GM19240 (cell line): ENCODE results near the gene GLIS2.

ENCODE experiments used
- DNase-seq: peaks from one replicate; pipeline ENCODE4 v3.0.0; 2011; ENCODE audit warnings: low spot score; ENCODE audit not compliant: insufficient read length

GLIS2 gene

DNA sequence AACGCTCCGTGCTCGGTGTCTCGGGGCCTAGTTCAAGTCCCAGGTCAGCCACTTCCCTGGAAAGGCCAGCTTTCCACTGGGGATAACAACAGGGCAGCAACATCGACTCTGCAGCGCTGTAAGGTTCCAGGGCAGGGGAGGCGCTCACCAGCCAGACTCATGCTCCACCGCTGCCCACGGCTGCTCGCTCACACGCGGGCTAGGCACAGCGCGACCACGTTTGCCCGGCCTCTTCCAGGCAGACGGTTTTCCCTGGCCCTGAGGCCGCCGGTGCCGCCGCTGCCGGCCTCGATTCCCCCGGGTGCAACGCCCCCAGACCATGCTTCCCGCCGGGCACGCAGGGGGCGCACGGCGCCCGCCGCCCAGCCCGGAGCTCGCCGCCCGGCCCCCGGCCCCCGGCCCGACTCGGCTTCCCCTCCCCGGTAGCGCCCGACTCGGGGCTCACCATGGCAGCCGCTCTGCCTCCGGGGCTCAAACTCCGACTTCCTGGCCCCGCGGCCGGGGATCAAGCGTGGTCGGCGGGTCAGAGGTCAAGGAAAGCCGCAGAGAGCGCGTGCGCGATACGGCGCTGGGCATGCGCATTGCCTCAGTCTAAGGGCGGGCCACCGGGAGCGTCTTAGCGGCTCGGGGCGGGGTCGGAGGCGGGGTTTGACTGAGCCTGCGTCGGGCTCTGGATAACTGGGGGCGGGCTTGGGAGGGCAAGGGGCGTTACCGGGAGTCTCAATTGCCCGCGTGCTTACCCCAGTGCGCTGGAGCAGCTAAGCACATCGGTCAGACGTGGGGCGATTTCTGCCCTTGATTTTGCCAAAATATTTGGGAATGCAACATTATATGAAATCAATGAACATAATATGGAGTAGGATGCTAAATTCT is 35.2 kb downstream of the GLIS2 start, which contains the start of gene PAM16:
TSS of gene PAM16 (minus strand) at position 535 of the 873 bp plus-strand sequence. CDS start at position 448, 87 bp downstream.
- DNase-seq: peak; percentile 97

DNA sequence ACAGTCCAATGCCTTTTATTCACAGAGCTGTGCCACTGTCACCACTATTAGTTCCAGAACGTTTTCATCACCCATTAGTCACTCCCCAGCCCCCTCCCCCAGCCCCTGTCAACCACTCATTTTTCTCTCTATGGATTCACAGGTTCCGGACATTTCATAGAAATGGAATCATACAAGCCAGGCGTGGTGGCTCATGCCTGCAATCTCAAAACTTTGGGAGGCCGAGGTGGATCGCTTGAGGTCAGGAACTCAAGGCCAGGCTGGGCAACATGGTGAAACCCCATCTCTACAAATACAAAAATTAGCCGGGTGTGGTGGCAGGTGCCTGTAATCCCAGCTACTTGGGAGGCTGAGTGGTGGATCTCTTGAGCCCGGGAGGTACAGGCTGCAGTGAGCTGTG is 36.0 kb downstream of the GLIS2 start:
- DNase-seq: no peak

- DNase-seq: no peak
These were observed 37.0 kb downstream of the GLIS2 start for GRCh38 chr16:4352843-4353242.

DNA sequence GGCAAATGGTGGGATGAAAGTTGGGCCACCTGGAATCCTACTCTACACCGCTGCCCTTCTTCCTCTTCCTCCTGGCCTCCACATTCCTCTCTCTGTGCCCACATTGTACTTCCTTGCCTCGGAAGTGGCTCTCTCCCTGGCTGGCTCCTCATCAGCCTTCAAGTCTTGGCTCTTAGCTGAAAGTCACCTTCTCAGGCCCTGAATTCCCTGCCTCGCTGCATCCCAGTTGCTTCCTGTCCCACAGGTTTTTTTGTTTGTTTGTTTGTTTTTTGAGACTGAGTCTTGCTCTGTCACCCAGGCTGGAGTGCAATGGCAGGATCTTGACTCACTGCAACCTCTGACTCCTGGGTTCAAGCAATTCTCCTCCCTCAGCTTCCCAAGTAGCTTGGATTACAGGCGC is 37.8 kb downstream of the GLIS2 start:
- no peak for DNase-seq

GRCh38 chr16:4354512-4355409 is 38.9 kb downstream of the GLIS2 start:
- DNase-seq: no peak

DNA sequence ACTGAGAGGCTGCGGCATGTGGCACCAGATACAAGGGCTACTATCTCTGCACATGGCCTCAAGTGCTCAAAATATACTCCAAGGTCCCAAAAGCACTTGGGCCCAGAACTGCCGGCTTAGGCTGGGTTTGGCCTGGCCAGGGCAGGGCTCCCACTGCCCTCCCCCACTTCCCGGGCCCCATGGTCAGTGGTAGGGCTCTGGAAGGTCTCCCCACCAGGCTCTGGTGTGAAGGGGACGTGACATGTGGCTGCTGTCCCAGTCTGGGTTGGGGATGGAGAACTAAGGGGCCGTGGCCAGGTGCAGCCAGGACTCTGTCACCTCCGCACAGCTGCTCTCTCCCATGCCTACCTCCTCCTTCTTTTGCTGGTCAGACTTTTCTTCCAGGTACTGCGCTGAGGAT is 41.0 kb downstream of the GLIS2 start:
- DNase-seq: no peak

DNA sequence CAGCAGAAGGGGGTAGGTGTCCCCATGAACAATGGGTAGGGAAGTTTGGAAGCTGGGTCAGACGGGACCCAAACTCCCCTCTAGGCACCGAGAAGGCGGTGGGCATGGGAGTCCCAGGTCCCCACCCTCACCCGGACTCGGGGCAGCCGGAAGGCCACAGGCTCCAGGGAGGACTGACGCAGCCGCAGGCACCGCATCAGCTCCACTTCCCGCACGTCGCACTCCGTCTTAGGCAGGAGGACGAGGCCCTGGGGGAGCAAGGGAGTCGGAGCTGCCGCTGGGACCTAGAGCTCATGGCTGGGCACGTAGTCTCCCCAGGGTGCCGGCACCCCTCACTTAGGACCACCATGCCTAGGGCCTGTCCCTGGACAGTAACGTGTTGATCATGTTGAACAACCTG is 42.4 kb downstream of the GLIS2 start:
- DNase-seq: no peak

- DNase-seq: peak; percentile 45
These were observed 43.1 kb downstream of the GLIS2 start for GRCh38 chr16:4358831-4359561.

GRCh38 chr16:4359914-4360313 is 44.0 kb downstream of the GLIS2 start:
- DNase-seq: no peak

DNA sequence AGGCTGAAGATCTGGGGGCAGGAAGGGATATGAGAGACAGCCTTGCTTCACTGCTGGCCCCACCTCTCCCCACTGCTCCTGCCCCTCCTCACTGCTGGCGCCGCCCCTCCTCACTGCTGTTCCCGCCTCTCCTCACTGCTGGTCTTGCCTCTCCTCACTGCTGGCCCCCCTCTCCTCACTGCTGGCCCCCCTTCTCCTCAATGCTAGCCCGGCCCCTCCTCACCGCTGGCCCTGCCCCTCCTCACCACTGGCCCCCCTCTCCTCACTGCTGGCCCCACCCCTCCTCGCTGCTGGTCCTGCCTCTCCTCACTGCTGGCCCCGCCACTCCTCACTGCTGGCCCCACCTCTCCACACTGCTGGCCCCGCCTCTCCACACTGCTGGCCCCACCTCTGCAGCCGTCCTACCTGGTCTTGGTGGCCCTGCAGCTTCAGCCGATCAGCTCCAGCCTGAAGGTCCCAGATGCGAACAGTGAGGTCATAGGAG is 44.7 kb downstream of the GLIS2 start:
- DNase-seq: no peak

GRCh38 chr16:4361033-4361943 is 45.4 kb downstream of the GLIS2 start:
- DNase-seq: no peak

- DNase-seq: no peak
These were observed 46.1 kb downstream of the GLIS2 start for GRCh38 chr16:4361944-4362311.

DNA sequence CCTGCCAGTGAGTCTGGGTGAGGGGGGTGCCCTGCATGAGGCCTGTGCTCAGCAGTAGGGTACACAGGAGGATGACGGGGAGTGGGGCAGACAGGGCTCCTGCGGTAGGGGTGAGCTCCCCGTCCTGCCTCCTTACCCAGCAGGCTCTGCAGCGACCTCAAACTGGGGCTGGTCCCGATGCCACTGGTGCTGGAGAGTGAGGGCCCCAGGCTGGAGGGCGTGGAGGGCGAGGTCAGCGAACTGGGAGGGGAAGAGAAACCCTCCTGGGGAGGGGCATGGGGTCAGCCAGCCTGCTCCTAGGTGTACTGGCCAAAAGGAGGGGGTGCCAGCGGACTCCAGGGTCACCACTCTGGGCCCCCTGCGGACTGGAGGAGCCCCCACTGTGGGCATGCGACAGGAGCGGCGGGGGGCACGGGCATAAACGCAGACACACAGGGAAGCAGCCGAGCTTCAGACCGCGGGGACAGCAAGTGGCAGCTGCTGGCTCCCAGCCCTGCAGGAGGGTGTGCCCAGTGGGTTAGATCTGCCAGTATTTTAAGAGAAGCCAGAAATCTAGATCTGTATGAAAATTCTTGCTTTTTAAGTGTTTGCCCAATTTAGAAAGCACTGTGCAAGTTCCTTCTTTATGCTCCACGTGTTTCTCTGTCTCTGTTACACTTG is 46.7 kb downstream of the GLIS2 start:
- DNase-seq: no peak

DNA sequence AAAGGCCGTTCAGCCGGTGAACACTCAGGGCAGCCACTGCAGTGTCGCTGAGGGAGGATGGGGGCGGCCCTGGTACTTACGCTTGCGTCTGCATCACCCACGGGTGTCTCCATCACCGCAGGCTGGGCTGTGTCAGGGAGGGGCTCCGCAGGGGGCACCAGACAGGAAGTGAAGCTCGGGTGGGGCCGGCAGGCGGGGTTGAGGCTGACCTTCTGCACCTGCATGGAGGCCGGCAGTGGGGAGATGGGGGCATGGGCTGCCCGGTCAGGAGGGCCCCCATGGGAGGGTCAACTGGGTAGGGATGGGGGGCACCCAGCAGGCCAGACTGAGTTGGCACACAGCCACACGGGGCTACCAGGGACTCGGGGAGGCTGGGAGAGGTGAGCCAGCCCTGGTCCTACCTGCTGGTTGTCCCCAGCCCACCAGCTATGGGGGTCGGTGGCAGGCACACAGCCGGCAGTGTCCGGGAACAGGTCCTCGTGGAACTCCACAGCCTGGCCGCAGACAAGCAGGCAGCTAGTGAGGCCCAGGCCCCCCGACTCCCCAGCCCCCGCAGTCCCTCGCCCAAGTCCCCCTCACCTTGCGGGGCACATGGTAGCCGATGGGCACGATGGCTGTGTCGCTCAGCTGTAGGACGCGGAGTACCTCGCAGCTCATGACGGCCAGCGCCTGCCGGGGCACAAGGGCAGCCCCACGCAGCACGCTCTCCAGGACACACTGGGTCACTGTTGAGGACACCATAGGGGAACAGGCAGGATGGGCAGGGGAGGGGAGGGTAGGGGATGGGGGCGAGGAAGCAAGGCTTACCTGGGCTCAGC is 48.5 kb downstream of the GLIS2 start:
- no peak for DNase-seq

DNA sequence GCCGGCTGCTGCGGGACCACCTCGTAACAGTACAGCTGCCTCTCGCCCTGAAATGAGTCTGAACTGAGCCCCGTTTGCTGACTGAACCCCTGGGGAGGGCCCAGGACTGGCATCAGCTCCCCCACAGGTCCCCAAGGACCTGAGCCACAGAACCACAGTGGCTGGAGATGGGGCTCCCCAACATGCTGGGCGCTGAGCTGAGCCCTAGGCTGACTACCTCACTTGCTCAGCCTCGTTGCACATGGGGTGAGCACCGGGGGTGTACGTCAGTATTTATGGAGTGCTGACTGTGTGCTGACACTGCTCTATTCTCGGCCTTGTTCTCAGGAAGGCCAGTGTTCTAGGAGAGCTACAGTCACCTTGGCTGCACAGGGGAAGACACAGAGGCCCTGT is 49.1 kb downstream of the GLIS2 start:
- DNase-seq: no peak

DNA sequence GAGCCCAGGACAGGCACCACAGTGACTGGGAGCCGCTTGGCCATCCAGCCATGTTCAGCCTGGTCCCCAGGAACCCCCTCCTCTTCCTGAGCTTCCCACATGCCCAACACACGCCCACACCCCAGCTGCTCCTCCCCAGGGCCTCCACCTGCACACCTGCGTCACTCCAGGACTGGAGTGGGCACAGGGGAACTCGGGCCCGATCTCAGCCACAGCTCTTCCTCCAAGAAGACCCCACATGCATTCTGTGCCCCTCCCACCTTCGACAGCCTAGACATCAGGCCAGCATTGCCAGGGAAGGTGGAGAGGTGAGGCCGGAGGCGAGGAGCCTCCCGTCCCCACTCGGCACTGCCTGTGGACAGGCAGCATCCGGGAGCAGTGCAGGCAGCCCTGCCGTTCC is 49.7 kb downstream of the GLIS2 start:
- DNase-seq: no peak

DNA sequence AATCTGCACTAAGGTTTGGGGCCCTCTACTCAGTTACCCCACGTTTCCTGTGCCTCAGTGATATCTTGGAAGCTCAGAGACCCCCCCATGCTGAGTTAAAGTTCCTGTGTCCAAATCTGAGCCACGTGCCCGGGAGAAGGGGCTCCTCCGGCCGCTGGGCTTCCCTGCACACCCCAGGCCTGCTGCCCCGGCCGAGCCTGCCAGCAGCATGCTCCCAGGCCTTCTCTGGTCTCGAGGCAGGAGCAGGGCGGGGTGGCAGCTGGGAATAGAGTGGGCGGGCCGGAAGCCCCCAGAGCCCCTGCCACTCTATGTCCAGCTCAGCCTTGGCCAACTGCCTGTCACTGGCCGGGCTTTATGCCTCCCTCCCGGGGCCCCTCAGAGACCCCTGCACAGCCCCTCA is 50.1 kb downstream of the GLIS2 start:
- DNase-seq: no peak

GRCh38 chr16:4367393-4367856 is 51.6 kb downstream of the GLIS2 start:
- no peak for DNase-seq
